Islet of Langerhans (tissue), 1 donor: ENCODE results near the gene NPAS3.

Experiments used
- FAIRE-seq: peaks from one replicate; lab custom pipeline; 2011; peaks lifted over from hg19 to GRCh38; lab: Jason Lieb, UNC

NPAS3 gene

GRCh38 chr14:33332497-33332896, 393.8 kb downstream of the NPAS3 start:
- FAIRE-seq = no peak

GRCh38 chr14:33335366-33335765, 396.7 kb downstream of the NPAS3 start:
- FAIRE-seq = no peak

DNA sequence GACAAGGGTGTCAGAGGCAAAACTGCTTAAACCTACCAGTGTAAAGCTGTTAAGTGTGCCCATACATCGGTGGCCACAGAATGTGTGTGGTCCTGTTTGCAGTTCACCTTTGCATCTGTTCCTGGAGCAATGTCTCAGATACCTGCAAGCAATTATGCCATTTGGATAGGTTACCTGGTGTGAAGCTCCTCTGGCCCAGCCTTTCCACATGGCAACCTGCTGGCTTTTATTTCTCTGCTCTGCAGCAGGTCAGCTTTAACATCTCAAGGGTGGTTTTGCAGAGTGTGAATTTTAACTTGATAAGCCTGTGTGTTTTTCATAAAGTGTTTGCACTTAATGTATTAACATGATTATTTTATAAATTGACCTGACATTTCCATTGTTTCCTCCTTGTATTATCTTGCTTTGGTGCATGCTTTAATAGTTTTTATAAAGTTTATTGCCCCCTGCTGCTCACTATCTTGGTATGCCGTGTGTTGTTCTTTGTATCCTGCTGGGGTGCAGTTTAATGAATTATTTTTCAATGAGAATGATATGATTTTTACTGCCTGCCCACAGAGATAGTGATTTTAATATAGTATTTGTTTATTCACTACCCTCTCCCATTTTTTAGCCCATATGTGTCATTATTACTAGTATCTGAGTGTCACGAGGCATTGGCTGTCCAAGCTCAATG, 403.8 kb downstream of the NPAS3 start:
- no peak for FAIRE-seq

DNA sequence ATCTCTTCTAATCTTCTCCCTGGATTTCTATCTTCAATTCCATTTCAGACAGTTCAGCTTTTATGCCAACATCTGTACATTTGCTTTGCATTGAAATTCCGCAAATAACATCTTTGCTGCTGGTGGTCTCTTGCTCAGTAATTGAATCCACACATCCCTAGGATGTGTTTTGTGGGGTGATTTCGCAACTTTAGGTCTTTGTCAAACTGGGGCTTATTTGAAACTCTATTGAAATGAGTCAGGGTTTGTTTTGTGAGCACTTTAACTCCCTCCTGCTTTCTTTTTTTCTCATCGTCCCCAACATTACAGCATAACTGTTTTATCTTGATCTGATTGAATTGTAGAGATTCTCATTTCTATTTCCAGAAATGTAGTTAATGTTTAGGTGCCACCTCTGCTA, 404.3 kb downstream of the NPAS3 start:
- FAIRE-seq = no peak

DNA sequence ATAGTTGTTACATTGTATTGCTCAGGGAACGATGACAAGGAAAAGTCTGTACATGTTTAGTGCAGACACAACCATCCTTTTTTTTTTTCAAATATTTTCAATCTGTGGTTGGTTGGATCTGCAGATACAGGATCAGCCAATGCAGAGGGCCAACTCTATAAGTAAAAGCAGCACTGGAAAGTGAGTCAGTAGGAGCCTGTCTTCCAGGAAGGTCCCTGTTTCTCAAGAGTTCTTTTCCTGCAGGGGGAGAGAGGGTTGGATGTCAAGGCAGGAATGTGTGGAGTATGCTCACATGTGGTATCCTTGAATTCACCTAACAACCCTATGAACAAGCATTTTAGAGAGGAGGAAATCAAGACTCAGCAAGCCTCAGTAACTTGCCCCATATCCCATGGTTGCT, 409.1 kb downstream of the NPAS3 start:
- no peak for FAIRE-seq

GRCh38 chr14:33348510-33348909, 409.8 kb downstream of the NPAS3 start:
- FAIRE-seq = no peak

- no peak for FAIRE-seq
These were observed 411.2 kb downstream of the NPAS3 start for GRCh38 chr14:33349871-33350270.

- FAIRE-seq = no peak
These were observed 411.8 kb downstream of the NPAS3 start for GRCh38 chr14:33350366-33350990.

GRCh38 chr14:33352821-33353220, 414.1 kb downstream of the NPAS3 start:
- no peak for FAIRE-seq

DNA sequence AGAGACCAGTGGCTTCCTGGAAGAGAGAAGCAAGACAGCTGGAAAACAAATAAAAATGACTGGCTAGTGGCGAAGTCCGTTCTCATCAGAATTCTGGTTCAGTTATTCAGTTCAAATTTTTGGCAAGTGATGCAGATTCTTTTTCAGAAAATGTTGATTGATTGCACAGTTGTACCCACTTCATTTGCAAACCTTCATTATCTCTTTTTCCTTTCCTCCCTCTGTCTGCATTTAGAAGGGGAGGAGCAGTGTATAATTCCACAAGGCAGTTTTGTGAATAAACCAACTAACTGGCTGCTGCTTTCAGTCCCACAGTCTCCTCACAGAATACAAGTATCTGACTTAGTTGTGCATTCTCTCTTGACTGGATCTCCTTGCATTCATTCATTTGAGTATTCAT, 417.5 kb downstream of the NPAS3 start:
- no peak for FAIRE-seq

- no peak for FAIRE-seq
These were observed 418.7 kb downstream of the NPAS3 start for GRCh38 chr14:33357225-33358010.

DNA sequence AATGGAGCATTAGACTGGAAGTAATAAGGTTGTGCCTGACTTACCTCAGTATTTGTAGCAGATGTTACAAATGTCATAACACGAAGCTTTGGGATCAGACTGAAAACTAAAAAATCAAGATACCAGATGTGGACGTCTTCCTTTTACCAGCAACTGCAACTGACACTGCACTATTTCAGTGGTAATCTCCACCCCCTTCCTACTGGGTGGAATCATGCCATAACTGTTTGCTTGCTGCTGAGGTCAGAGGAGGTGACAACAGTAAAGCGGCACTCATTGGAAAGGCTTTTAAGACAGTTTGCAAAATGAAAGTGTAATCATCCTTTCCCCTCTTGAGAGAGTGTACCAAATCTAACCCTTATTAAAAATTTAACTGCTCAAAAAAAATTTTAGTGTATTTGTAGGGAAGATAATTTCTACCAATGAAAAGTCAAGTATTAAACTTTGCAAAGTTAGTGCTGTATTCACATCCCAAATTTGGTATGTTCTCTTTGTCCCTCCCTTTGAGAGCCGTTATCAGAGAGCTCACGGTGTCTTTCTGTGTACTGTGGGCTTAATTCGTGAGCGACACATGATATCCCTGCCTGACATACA, 420.7 kb downstream of the NPAS3 start:
- no peak for FAIRE-seq

GRCh38 chr14:33362934-33363333, 424.3 kb downstream of the NPAS3 start:
- FAIRE-seq = no peak

GRCh38 chr14:33363682-33364081, 425.0 kb downstream of the NPAS3 start:
- FAIRE-seq = no peak

DNA sequence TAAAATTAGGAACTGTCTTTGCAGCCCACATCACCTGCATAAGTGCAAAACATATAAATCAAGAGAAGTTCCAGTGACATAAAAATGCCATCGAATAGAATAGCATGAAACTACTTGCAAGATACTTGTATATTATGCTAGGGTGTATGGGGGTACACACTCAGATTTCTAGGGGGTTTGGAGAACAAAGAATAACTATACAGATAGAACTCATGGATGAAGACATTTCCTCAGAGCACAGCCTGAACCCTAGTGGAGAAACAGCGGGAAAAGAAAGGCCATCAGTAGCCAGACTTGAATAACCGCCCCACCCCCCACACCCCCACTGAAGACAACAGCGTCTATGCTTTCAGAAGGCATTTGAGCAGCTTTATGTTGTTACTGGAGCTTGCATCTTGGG, 425.8 kb downstream of the NPAS3 start:
- no peak for FAIRE-seq

DNA sequence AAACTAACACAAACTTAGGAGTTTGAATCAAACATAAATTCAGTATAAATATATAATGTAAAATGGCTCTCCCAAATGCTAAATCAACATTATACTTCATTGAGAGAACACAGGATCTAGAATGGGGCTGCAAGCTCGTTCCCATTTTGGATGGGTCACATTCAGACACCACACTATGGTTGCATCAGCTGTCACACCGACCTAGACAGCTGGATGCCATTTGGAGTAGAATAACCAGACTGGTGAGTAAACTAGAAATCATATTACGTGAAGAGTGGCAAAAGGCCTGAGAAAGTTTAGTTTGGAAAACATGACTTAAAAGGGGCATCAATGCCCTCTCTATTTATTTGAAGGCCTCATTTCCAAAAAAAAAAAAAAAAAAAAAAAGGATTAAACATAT, 430.4 kb downstream of the NPAS3 start:
- no peak for FAIRE-seq

DNA sequence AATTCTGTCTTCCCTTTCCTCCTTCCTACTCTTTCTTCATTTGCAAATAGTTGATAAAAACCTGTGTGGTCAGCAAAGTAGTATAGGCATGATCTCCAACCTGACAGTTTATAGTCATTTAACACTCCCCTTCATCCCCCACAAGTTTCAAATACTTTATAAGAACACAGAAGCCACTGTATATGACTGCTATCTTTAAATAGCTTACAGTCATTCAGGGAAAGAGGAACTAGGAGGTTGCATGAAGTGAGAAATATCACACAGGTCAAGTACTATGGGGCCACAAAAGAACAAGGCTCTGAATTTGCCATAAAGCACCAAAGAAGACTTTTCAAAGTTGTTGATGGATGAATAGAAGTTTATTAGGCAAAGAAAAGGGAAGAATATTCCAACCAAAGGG, 431.3 kb downstream of the NPAS3 start:
- no peak for FAIRE-seq

GRCh38 chr14:33370426-33370825, 431.7 kb downstream of the NPAS3 start:
- FAIRE-seq = no peak

DNA sequence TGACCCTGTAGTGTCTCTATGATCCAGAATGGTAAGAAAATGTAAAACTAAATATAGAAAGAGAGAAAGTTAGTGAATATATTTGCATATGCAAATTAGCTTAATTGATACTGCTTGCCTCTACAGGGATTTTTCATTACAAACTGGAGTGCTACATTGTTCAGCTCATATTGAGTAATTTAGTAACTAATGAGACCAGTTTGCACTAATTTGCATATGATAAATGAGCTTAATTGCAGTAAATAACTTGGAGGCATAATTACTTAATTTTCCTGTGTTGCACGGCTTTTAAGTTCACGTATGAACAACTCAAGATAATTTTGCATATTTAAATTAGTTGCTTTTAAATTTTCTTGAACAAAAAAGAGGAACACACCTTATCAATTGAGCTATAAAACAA, 436.5 kb downstream of the NPAS3 start:
- FAIRE-seq = no peak

DNA sequence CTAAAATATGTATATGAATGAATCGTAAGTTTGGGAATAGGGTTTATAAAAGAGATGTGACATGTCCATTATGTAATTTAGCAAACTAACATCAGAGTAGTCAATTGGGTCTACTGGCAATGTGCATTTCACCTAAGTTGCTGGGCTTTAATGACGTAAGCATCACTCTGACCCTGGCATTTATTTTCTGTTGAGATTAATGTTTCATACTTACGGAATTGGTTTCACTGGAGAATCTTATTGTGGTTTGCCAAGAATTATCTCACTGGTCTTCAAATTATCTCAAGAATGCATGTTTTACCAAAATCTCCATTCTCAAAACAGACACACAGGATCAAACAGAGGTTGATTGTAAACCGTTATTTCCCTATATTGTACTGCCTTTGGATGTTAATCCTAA, 437.1 kb downstream of the NPAS3 start:
- no peak for FAIRE-seq

GRCh38 chr14:33376510-33376909, 437.8 kb downstream of the NPAS3 start:
- FAIRE-seq = no peak

GRCh38 chr14:33377596-33378390, 439.1 kb downstream of the NPAS3 start:
- no peak for FAIRE-seq
